Tibial nerve (tissue), 4 donors: ENCODE data around the gene ADAM33. TPM values are rescaled to one million over a fixed set of nuclear protein-coding genes. Genes with fewer than 3 reads are reported as not detected.

Experiments
- DNase-seq, 2 donors: peaks; one replicate each; pipeline ENCODE4 v3.0.0-alpha.2; 2019; ENCODE audit warnings: low spot score in 2 of 2
- H3K27ac ChIP-seq, 4 donors: fragments of 200-600 bp; sonication (generic) in 3 of 4; one replicate each; pipeline ENCODE4 v1.5.1; 2017 to 2019; ENCODE audit warnings: mild to moderate bottlenecking in 1 of 4
- H3K27me3 ChIP-seq, 2 donors: fragments of 200-600 bp; sonication (generic) in 1 of 2; one replicate each; pipeline versions ENCODE4 v1.5.1 to v1.6.0; 2017 to 2019
- H3K36me3 ChIP-seq, 3 donors: fragments of 200-600 bp; sonication (generic); one replicate each; pipeline ENCODE4 v1.5.1; 2018 to 2019
- H3K4me1 ChIP-seq, 4 donors: fragments of 200-600 bp; sonication (generic) in 3 of 4; one replicate each; pipeline ENCODE4 v1.5.1; 2017 to 2019
- H3K4me3 ChIP-seq, 4 donors: fragments of 200-600 bp; sonication (generic) in 3 of 4; one replicate each; pipeline ENCODE4 v1.5.1; 2017 to 2019; ENCODE audit warnings: mild to moderate bottlenecking in 1 of 4, moderate library complexity in 1 of 4
- H3K9me3 ChIP-seq, 4 donors: fragments of 200-600 bp; sonication (generic) in 3 of 4; one replicate each; pipeline ENCODE4 v1.5.1; 2017 to 2019
- CTCF ChIP-seq, 5 experiments: fragments of 200-600 bp in 3 of 5; fragments of 450-650 bp in 2 of 5; sonication (generic) in 3 of 5; IDR thresholded peaks; one replicate each; pipeline ENCODE4 v1.5.1; 2016 to 2019; ENCODE audit warnings: antibody characterized with exemption in 5 of 5, mild to moderate bottlenecking in 3 of 5, moderate library complexity in 2 of 5
- EP300 ChIP-seq, 2 donors: sonication (generic); formaldehyde crosslinking; IDR thresholded peaks; one replicate each; pipeline ENCODE4 v1.6.1; 2017; ENCODE audit warnings: antibody characterized with exemption in 2 of 2, mild to moderate bottlenecking in 1 of 2
- POLR2A ChIP-seq, 2 donors: fragments of 450-650 bp; IDR thresholded peaks; one replicate each; pipeline ENCODE4 v1.6.1; 2017; ENCODE audit warnings: antibody characterized with exemption in 2 of 2, mild to moderate bottlenecking in 2 of 2, moderate library complexity in 2 of 2
- WGBS, 2 donors: methylation state at CpG; one replicate each; pipeline ENCODE4 v1.1.5; 2018; 5-methylcytosine and 5-hydroxymethylcytosine counted together
- total RNA-seq, 4 donors: library from RNA; depleted of rRNA; stranded (reverse); fragments of >200 nt; gene quantifications; one replicate each; pipeline ENCODE4 v1.1.0, GENCODE V29; 2016

The ADAM33 gene
- total RNA-seq, 4 donors from 2014 or later = 162 to 385 (median 274) TPM

DNA sequence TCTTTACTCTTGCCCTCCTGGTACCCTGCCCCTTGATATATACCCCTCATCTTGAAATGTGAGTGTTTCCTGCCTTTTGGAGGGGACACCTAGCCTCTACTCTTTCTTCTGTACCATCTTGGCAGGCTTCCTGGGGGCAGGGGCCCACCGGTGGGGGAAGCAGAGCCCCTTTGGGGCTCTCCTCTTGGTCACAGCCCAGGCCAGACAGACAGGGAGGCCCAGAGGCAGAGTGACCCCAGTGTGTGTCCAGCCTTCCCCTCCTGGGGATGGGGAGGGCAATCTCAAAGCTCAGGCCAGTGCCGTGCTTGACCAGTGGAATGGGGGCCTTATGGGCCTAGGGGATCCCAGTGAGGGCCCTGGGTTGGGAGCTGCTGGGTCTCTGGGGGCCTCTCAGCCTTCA lies 3.6 kb downstream of the ADAM33 start:
- H3K27me3 ChIP-seq = peaks cover 0 to 16% of the 10 kb centered on the region in 2 donors
- 15 to 22% methylated on average over 2 of the region's 2 CpGs for WGBS, 2 donors
- H3K27ac ChIP-seq = peak overlapping the region; percentile 3 to 93 (median 67)
- peaks cover 0 to 28% (median 0%) of the 10 kb centered on the region in 3 donors for H3K36me3 ChIP-seq
- H3K9me3 ChIP-seq = no peaks in the 10 kb centered on the region
- DNase-seq = no peak
- H3K4me1 ChIP-seq = peaks cover 0 to 66% (median 31%) of the 10 kb centered on the region in 4 donors
- no peak for TF ChIP-seq POLR2A (IDR thresholded peaks at IDR 0.05)
- no peak for TF ChIP-seq CTCF (IDR thresholded peaks at IDR 0.05)
- no peak for TF ChIP-seq EP300 (IDR thresholded peaks at IDR 0.05)
- H3K4me3 ChIP-seq = no peak overlapping the region

GRCh38 chr20:3677733-3678132 lies 4.1 kb downstream of the ADAM33 start:
- Histone ChIP-seq H3K36me3 (peaks cover 0 to 31% (median 0%) of the 10 kb centered on the region in 3 donors), H3K4me3 (no peak overlapping the region), H3K4me1 (peaks cover 0 to 66% (median 31%) of the 10 kb centered on the region in 4 donors), H3K27me3 (peaks cover 0 to 21% of the 10 kb centered on the region in 2 donors), H3K9me3 (no peaks in the 10 kb centered on the region), H3K27ac (peak overlapping the region; percentile 38 to 93 (median 67))
- 18 to 21% methylated on average over 8 of the region's 8 CpGs for WGBS, 2 donors
- no peak for DNase-seq
- no peak for TF ChIP-seq POLR2A (IDR thresholded peaks at IDR 0.05)
- no peak for TF ChIP-seq CTCF (IDR thresholded peaks at IDR 0.05)
- TF ChIP-seq EP300 (IDR thresholded peaks at IDR 0.05) = no peak

DNA sequence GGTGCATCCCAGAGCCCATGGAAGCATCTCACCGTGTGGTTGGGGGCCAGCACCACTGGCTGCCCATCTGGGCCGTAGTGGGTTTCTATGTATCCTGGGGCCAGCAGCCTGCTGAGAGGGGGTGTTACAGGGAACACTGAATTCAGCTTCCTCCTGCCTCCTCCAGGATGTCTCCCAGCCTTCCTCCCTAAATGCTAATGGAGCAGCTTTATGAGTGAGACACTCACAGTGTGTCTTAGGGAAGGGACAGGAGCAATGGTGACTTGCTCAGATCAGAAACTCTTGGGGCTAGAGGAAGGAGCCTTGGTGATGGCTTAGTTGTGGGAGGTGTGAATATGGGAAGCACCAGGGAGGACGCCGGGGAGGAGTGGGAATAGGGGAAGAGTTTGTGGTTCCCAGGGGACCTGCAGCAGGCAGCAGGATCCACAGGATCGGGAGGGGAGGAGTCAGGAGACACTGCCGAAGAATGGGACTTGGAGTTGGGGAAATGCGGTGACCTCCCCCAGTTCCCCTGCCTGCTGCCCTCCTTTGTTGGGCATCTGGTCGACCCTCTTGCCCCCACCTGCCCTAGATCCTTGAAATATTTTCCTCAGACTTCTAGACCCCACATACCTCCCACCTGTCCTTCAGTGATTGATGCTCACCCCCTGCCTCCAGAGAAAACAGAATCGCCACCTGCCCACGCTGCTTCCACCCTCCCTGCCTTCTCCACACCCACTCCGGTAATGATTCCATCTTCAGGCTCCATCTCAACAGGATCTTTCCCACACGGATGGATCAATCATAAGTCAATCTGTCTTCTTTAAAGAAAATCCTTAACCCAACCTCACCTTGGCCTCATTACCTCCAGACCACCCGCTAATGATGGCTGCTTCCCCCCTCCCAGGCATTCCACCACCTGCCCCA lies 6.6 kb downstream of the ADAM33 start:
- peaks cover 0 to 54% (median 0%) of the 10 kb centered on the region in 3 donors for H3K36me3 ChIP-seq

DNA sequence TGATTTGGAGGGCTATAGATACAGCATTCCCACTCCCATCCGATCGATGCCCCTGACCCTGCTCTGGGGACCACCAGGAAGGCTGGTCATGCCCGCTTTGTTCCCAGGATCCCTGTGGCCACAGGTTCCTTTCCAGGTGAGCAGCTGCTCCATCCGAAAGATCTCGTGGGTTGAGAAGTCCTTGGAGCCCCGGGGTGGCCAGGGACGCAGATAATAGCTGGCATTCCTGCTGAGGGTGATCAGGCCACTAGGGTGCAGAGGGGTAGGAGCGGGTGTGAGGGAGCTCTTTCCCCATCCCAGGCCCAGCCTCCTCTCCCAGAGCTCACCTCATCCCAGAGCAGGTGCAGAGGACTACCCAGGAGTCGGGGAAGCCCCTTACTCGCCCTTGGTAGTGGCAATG lies 7.4 kb downstream of the ADAM33 start:
- no peak for TF ChIP-seq CTCF (IDR thresholded peaks at IDR 0.05)
- TF ChIP-seq EP300 (IDR thresholded peaks at IDR 0.05) = no peak
- TF ChIP-seq POLR2A (IDR thresholded peaks at IDR 0.05) = no peak
- 80 to 81% methylated on average over 9 of the region's 10 CpGs for WGBS, 2 donors
- H3K27ac ChIP-seq = no peak overlapping the region
- H3K9me3 ChIP-seq = no peaks in the 10 kb centered on the region
- peaks cover 0 to 56% (median 0%) of the 10 kb centered on the region in 3 donors for H3K36me3 ChIP-seq
- peaks cover 0 to 20% of the 10 kb centered on the region in 2 donors for H3K27me3 ChIP-seq
- DNase-seq = no peak
- H3K4me3 ChIP-seq = no peak overlapping the region
- H3K4me1 ChIP-seq = peaks cover 0 to 34% (median 18%) of the 10 kb centered on the region in 4 donors

More for the DNA sequence above, 6.6 kb downstream of the ADAM33 start:
- peaks cover 0 to 21% of the 10 kb centered on the region in 2 donors for H3K27me3 ChIP-seq
- H3K4me3 ChIP-seq = no peak overlapping the region
- no peak for DNase-seq
- TF ChIP-seq POLR2A (IDR thresholded peaks at IDR 0.05) (no peak), EP300 (IDR thresholded peaks at IDR 0.05) (no peak), CTCF (IDR thresholded peaks at IDR 0.05) (no peak)
- peaks cover 0 to 42% (median 22%) of the 10 kb centered on the region in 4 donors for H3K4me1 ChIP-seq
- WGBS, 2 donors = 61 to 66% methylated on average over 13 of the region's 13 CpGs
- no peaks in the 10 kb centered on the region for H3K9me3 ChIP-seq
- no peak overlapping the region for H3K27ac ChIP-seq
